PFSK-1 (cell line): ENCODE data around the gene EFNB1.

Experiments used
- POLR2AphosphoS5 ChIP-seq: IDR thresholded peaks from 2 replicates; pipeline ENCODE4 v1.6.1; 2012; ENCODE audit warnings: low read depth, mild to moderate bottlenecking, control low read depth, low read length, moderate library complexity
- SIN3A ChIP-seq: IDR thresholded peaks from 2 replicates; pipeline ENCODE4 v1.6.1; 2012; ENCODE audit warnings: mild to moderate bottlenecking, low read length, moderate library complexity, borderline replicate concordance; ENCODE audit not compliant: insufficient read depth

- TF ChIP-seq SIN3A (no peak), POLR2AphosphoS5 (no peak)
Measured at GRCh38 chrX:68784816-68785215, 44.0 kb upstream of the EFNB1 start.
